Epithelial cell of proximal tubule (primary cell): ENCODE results near the gene CNOT2. TPM values are rescaled to one million over a fixed set of nuclear protein-coding genes. Genes with fewer than 3 reads are reported as not detected.

Experiments used
- DNase-seq: peaks from one replicate; pipeline ENCODE4 v3.0.0-alpha.2; 2011; ENCODE audit warnings: low read depth
- H3K4me3 ChIP-seq: 2 replicates; pipeline ENCODE4 v1.5.1; 2011; ENCODE audit warnings: low read depth, mild to moderate bottlenecking, low read length
- total RNA-seq: library from RNA; depleted of rRNA; stranded (reverse); fragments of >200 nt; gene quantifications from 2 replicates; pipeline ENCODE4 v1.2.3, GENCODE V29; 2015
- TF ChIP-seq, protein P1 (sequence below): conservative IDR thresholded peaks from 2 replicates; pipeline ENCODE4 v1.5.1; 2012; ENCODE audit warnings: low read depth, mild to moderate bottlenecking, low read length

The CNOT2 gene
- total RNA-seq, 1 donor from 2014 or later = 62.6 TPM

- H3K4me3 ChIP-seq = no peak overlapping the region
- TF ChIP-seq, protein P1, sequence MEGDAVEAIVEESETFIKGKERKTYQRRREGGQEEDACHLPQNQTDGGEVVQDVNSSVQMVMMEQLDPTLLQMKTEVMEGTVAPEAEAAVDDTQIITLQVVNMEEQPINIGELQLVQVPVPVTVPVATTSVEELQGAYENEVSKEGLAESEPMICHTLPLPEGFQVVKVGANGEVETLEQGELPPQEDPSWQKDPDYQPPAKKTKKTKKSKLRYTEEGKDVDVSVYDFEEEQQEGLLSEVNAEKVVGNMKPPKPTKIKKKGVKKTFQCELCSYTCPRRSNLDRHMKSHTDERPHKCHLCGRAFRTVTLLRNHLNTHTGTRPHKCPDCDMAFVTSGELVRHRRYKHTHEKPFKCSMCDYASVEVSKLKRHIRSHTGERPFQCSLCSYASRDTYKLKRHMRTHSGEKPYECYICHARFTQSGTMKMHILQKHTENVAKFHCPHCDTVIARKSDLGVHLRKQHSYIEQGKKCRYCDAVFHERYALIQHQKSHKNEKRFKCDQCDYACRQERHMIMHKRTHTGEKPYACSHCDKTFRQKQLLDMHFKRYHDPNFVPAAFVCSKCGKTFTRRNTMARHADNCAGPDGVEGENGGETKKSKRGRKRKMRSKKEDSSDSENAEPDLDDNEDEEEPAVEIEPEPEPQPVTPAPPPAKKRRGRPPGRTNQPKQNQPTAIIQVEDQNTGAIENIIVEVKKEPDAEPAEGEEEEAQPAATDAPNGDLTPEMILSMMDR = no peak
- no peak for DNase-seq
Observed at GRCh38 chr12:70355972-70356371, 112.7 kb downstream of the CNOT2 start.

- H3K4me3 ChIP-seq = no peak overlapping the region
- TF ChIP-seq, protein P1 = no peak
- no peak for DNase-seq
Observed at GRCh38 chr12:70359458-70360197, 116.4 kb downstream of the CNOT2 start.

DNA sequence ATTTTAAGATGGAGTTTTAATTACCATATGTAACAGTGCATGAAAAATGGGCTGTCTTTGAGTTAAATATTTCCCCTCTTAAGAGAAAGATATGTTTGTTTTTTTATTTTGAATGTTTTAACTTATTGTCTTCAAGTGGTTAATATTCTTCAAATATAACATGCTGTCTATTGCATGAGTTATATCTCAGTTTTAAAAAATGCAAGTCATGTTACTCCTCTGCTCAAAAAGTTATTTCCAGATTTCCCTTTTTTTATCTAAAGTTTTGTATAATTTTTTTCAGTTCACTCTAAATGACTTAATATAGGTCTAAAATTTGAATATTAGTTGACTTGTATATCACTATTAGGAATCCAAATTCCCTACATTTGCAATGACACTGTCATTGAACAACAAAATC is 117.0 kb downstream of the CNOT2 start:
- DNase-seq = no peak
- H3K4me3 ChIP-seq = no peak overlapping the region
- TF ChIP-seq, protein P1 = no peak

- peak overlapping the region; percentile 66 for H3K4me3 ChIP-seq
Observed at GRCh38 chr12:70364695-70365397, 121.6 kb downstream of the CNOT2 start.

DNA sequence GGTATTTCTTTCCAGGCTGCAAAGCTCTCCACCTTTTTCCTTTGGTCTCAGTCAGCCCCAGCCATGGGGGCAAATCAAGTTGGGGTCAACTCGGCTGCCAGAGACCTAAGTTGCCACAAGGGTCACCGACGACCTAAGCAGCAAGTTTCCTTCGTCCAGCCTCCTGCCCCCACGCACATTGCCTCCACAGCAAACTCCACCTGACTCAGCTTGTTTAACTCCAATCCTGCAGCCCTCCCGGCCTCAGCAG is 122.1 kb downstream of the CNOT2 start:
- TF ChIP-seq, protein P1 = no peak
- H3K4me3 ChIP-seq = peak overlapping the region; percentile 66

More at GRCh38 chr12:70364695-70365397, 121.6 kb downstream of the CNOT2 start:
- TF ChIP-seq, protein P1 = no peak
- DNase-seq = no peak

GRCh38 chr12:70365648-70366518 is 122.7 kb downstream of the CNOT2 start, which contains the start of gene KCNMB4:
TSS of gene KCNMB4 (plus strand) at chr12:70366290. CDS start at chr12:70366735, 445 bp downstream.
- H3K4me3 ChIP-seq = peak within 1 kb of the TSS; percentile 66
- no peak for DNase-seq
- TF ChIP-seq, protein P1 = no peak

More for the DNA sequence above, 122.1 kb downstream of the CNOT2 start:
- DNase-seq = no peak
